B cell (primary cell): ENCODE data around the gene IRS1. TPM values are rescaled to one million over a fixed set of nuclear protein-coding genes. Genes with fewer than 3 reads are reported as not detected.

ENCODE experiments used
- ATAC-seq: fragments of 200-7000 bp; cut with Tn5 transposase; one replicate; pipeline ENCODE4 v1.10.0; 2021; ENCODE audit warnings: low read depth, mild to moderate bottlenecking, moderate number of reproducible peaks, moderate library complexity
- CTCF ChIA-PET: fragments of 350-600 bp; sonication (Branson Sonifier 250); formaldehyde crosslinking; loops from one replicate; lab custom pipeline; 2021; ENCODE audit warnings: antibody characterized with exemption, inconsistent platforms; lab: Charles Lee
- POLR2A ChIA-PET: fragments of 350-600 bp; sonication (Branson Sonifier 250); formaldehyde crosslinking; loops from one replicate; lab custom pipeline; 2021; ENCODE audit warnings: antibody characterized with exemption; lab: Charles Lee
- DNase-seq: peaks from one replicate; pipeline ENCODE4 v3.0.0; 2013
- H2AFZ ChIP-seq: 2 replicates; pipeline ENCODE4 v1.6.1; 2012; ENCODE audit warnings: mild to moderate bottlenecking, low read depth, low read length; ENCODE audit not compliant: insufficient read depth, poor library complexity, severe bottlenecking
- H3K27ac ChIP-seq, 2 donors: 1 replicate in 1 of 2; 2 replicates in 1 of 2; pipeline ENCODE4 v1.5.1; 2012 to 2013; ENCODE audit warnings: low read length in 2 of 2, mild to moderate bottlenecking in 2 of 2, moderate library complexity in 1 of 2
- H3K27me3 ChIP-seq, 4 experiments: fragments of 200-600 bp in 1 of 4; sonication (generic) in 1 of 4; replicated peaks in 1 of 4; 1 replicate in 2 of 4; 2 replicates in 2 of 4; pipeline versions ENCODE4 v1.6.1 to v1.7.0; 2013 to 2016; ENCODE audit warnings: low read length in 3 of 4, mild to moderate bottlenecking in 2 of 4, mixed read lengths in 1 of 4, moderate library complexity in 1 of 4; ENCODE audit not compliant: insufficient read depth in 4 of 4, control insufficient read depth in 3 of 4; ENCODE audit errors: control extremely low read depth in 1 of 4
- H3K36me3 ChIP-seq, 2 experiments: replicated peaks in 1 of 2; 1 replicate in 1 of 2; 2 replicates in 1 of 2; pipeline versions ENCODE4 v1.6.1 to v1.7.1; 2013; ENCODE audit warnings: low read length in 1 of 2; ENCODE audit not compliant: insufficient read depth in 2 of 2, control insufficient read depth in 1 of 2; ENCODE audit errors: control extremely low read depth in 1 of 2, extremely low read depth in 1 of 2
- H3K4me1 ChIP-seq, 2 donors: fragments of 200-600 bp in 1 of 2; sonication (generic) in 1 of 2; 1 replicate in 1 of 2; 2 replicates in 1 of 2; pipeline versions ENCODE4 v1.5.1 to v1.6.1; 2013 to 2017; ENCODE audit warnings: low read length in 2 of 2; ENCODE audit not compliant: control insufficient read depth in 2 of 2, insufficient read depth in 2 of 2
- H3K4me2 ChIP-seq: replicated peaks from 2 replicates; pipeline ENCODE3; 2012; ENCODE audit warnings: mild to moderate bottlenecking, low read depth, low read length; ENCODE audit not compliant: poor library complexity, severe bottlenecking
- H3K4me3 ChIP-seq, 5 experiments: fragments of 200-600 bp in 1 of 5; sonication (generic) in 1 of 5; 1 replicate in 3 of 5; 2 replicates in 2 of 5; pipeline versions ENCODE4 v1.5.1 to v1.7.0; 2011 to 2016; ENCODE audit warnings: low read length in 4 of 5, mild to moderate bottlenecking in 4 of 5, low read depth in 2 of 5, control low read depth in 1 of 5, moderate library complexity in 1 of 5; ENCODE audit not compliant: insufficient read depth in 1 of 5; ENCODE audit errors: control extremely low read depth in 1 of 5, extremely low read depth in 1 of 5
- H3K79me2 ChIP-seq: fragments of 200-600 bp; sonication (generic); one replicate; pipeline ENCODE4 v1.6.0; 2016; ENCODE audit warnings: low read length; ENCODE audit not compliant: control insufficient read depth, insufficient read depth
- H3K9ac ChIP-seq: fragments of 200-600 bp; sonication (generic); 2 replicates; pipeline ENCODE4 v1.6.1; 2017; ENCODE audit warnings: mild to moderate bottlenecking, low read length, moderate library complexity
- H3K9me3 ChIP-seq, 3 donors: one replicate each; pipeline versions ENCODE4 v1.6.1 to v1.7.1; 2013; ENCODE audit warnings: low read length in 2 of 3; ENCODE audit not compliant: control insufficient read depth in 2 of 3, insufficient read depth in 1 of 3; ENCODE audit errors: control extremely low read depth in 1 of 3
- H4K20me1 ChIP-seq: 2 replicates; pipeline ENCODE4 v1.6.0; 2012; ENCODE audit warnings: mild to moderate bottlenecking, low read length; ENCODE audit not compliant: insufficient read depth, control insufficient read depth, poor library complexity, severe bottlenecking
- H3K27ac Mint-ChIP-seq: one replicate; pipeline ENCODE4 v1.8.0; 2021; ENCODE audit warnings: mixed read lengths
- H3K27me3 Mint-ChIP-seq: one replicate; pipeline ENCODE4 v1.8.0; 2021; ENCODE audit warnings: mixed read lengths
- H3K4me1 Mint-ChIP-seq: one replicate; pipeline ENCODE4 v1.8.0; 2021; ENCODE audit warnings: mixed read lengths
- H3K4me3 Mint-ChIP-seq: one replicate; pipeline ENCODE4 v1.8.0; 2021; ENCODE audit warnings: mixed read lengths
- H3K9me3 Mint-ChIP-seq: one replicate; pipeline ENCODE4 v1.8.0; 2022; ENCODE audit warnings: mixed read lengths; ENCODE audit not compliant: insufficient read depth
- CTCF ChIP-seq: fragments of 200-600 bp; IDR thresholded peaks from one replicate; pipeline ENCODE4 v1.8.0; 2022; ENCODE audit warnings: antibody characterized with exemption, mild to moderate bottlenecking
- EZH2 ChIP-seq: IDR thresholded peaks from 2 replicates; pipeline ENCODE4 v1.6.1; 2012; ENCODE audit warnings: borderline replicate concordance, low read depth, mild to moderate bottlenecking, moderate library complexity, low read length; ENCODE audit not compliant: insufficient read depth, poor library complexity, severe bottlenecking
- WGBS: methylation state at CpG from one replicate; pipeline ENCODE4 v1.1.5; 2013; ENCODE audit warnings: missing lambda C conversion rate; ENCODE audit not compliant: insufficient coverage; 5-methylcytosine and 5-hydroxymethylcytosine counted together
- intact Hi-C: fragments of 100-400 bp; cut with micrococcal nuclease; formaldehyde crosslinking; loops from one replicate; pipeline ENCODE4 v1.10.0; 2022
- polyA plus RNA-seq: library from polyadenylated mRNA; depleted of rRNA; stranded (reverse); fragments of >200 nt; gene quantifications from 2 replicates; pipeline ENCODE4 v1.2.3, GENCODE V29; 2012
- total RNA-seq, 2 donors: library from RNA; stranded (reverse); fragments of 120-200 nt in 1 of 2; gene quantifications; 1 replicate in 1 of 2; 2 replicates in 1 of 2; pipeline versions ENCODE4 v1.2.3 to v1.2.4, GENCODE V29; 2013 to 2022

IRS1 gene
- total and polyA plus RNA-seq, 2 donors (not counting 1 experiment from before 2014, with no cell fraction given) = 3.8 to 11.9 TPM

- no peak overlapping the region for H3K4me3 Mint-ChIP-seq
- H3K4me2 ChIP-seq = no peak overlapping the region
- POLR2A ChIA-PET = no interaction called here
Observed at GRCh38 chr2:226728996-226729395, 70.6 kb downstream of the IRS1 start.

GRCh38 chr2:226727251-226727650, 72.4 kb downstream of the IRS1 start:
- no peak overlapping the region for H3K4me2 ChIP-seq
- Mint-ChIP-seq H3K4me3 (no peak overlapping the region), H3K27me3 (peaks cover 26% of the 10 kb centered on the region), H3K9me3 (no peaks in the 10 kb centered on the region), H3K27ac (no peak overlapping the region), H3K4me1 (no peaks in the 10 kb centered on the region)
- intact Hi-C loops = no loop called here
- POLR2A ChIA-PET = no interaction called here
- H3K36me3 ChIP-seq = no peaks in the 10 kb centered on the region
- H3K4me1 ChIP-seq = no peaks in the 10 kb centered on the region
- CTCF ChIA-PET = no interaction called here
- H3K4me3 ChIP-seq = no peak overlapping the region
- TF ChIP-seq CTCF = no peak
- no peak for TF ChIP-seq EZH2
- no peak overlapping the region for H3K27ac ChIP-seq
- H2AFZ ChIP-seq = no peak overlapping the region
- no peak for ATAC-seq
- no peaks in the 10 kb centered on the region for H3K9me3 ChIP-seq
- H3K27me3 ChIP-seq = peaks cover 0 to 7% (median 3%) of the 10 kb centered on the region in 4 experiments
- H4K20me1 ChIP-seq = no peaks in the 10 kb centered on the region
- no peak for DNase-seq
- H3K9ac ChIP-seq = no peak overlapping the region
- WGBS = no CpG with 5 or more reads among the region's 1 CpG
- no peaks in the 10 kb centered on the region for H3K79me2 ChIP-seq

More at GRCh38 chr2:226728996-226729395, 70.6 kb downstream of the IRS1 start:
- H2AFZ ChIP-seq = no peak overlapping the region
- no peak for ATAC-seq
- no peak overlapping the region for H3K27ac ChIP-seq
- peaks cover 22% of the 10 kb centered on the region for H3K27me3 Mint-ChIP-seq
- no peaks in the 10 kb centered on the region for H4K20me1 ChIP-seq
- WGBS = no CpG with 5 or more reads among the region's 1 CpG
- H3K27me3 ChIP-seq = peaks cover 0 to 7% (median 3%) of the 10 kb centered on the region in 4 experiments
- H3K4me1 ChIP-seq = no peaks in the 10 kb centered on the region
- CTCF ChIA-PET = no interaction called here
- H3K9ac ChIP-seq = no peak overlapping the region
- no peak overlapping the region for H3K27ac Mint-ChIP-seq
- no peak overlapping the region for H3K4me3 ChIP-seq
- H3K79me2 ChIP-seq = no peaks in the 10 kb centered on the region
- H3K4me1 Mint-ChIP-seq = no peaks in the 10 kb centered on the region
- H3K36me3 ChIP-seq = no peaks in the 10 kb centered on the region
- H3K9me3 ChIP-seq = no peaks in the 10 kb centered on the region
- intact Hi-C loops = no loop called here
- TF ChIP-seq CTCF = no peak
- no peak for TF ChIP-seq EZH2
- H3K9me3 Mint-ChIP-seq = no peaks in the 10 kb centered on the region
- DNase-seq = no peak
